ENCODE results near the gene CCNK. TPM values are rescaled to one million over a fixed set of nuclear protein-coding genes. Genes with fewer than 3 reads are reported as not detected.

CCNK gene
- total RNA-seq, 1 donor, result 28.6 TPM

DNA sequence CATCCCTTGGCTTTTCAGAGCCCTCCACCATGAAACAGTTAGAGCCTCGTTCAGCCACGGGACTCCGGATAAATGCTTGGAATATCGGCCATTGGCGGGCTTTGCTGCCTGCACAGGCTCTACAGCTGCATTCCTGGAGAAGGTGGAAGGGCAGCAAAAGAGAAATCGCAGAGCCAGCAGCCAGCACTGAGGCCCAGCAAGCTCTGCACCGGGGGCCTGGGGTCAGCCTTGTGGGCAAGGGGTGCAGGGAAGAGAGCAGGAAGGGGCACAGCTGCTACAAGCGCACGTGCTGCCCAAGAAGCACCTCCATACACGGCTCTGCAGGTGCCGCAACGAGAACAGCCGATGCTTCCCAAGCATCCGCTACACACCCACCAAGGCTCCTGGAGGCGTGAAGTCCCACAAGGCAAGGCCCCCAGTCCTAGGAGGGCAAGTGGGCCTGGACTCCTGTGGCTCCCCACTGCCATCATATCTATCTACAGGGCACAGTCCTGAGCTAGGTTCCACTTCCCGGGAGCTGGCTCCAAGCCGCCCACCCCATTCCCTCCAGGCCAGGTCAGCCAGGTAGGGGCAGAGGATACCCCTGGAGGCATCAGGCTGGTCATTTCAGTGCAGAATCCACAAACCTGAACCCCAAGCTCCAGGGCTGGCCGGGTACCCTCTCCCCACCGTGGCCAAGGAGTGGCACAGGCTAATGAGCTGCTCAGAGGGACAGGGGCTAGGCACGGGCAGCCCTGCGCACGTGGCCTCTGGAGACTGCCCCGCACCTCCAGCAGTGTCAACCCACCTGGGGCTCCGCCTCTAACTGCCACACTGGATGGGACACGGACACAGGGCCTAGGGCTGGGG lies 40.2 kb downstream of the CCNK start:
- Histone ChIP-seq H3K27ac (ENCODE audit: low read depth, low read length) (no peak overlapping the region), H3K79me2 (ENCODE audit: insufficient read depth, low read length) (no peaks in the 10 kb centered on the region), H3K4me2 (ENCODE audit: insufficient read depth, low read length) (no peak overlapping the region), H2AFZ (ENCODE audit: low read length) (no peak overlapping the region), H3K36me3 (ENCODE audit: insufficient read depth, low read length) (no peaks in the 10 kb centered on the region), H3K27me3 (ENCODE audit: insufficient read depth, low read length) (no peaks in the 10 kb centered on the region), H4K20me1 (ENCODE audit: insufficient read depth, low read length) (peaks cover 10% of the 10 kb centered on the region), H3K4me1 (ENCODE audit: insufficient read depth, low read length) (peaks cover 10% of the 10 kb centered on the region), H3K9me3 (ENCODE audit: low read depth, low read length) (no peaks in the 10 kb centered on the region), H3K4me3 (ENCODE audit: insufficient read depth, low read length) (no peak overlapping the region)
- peak; percentile 66 for DNase-seq (ENCODE audit: insufficient read length, low spot score, missing footprints)
- TF ChIP-seq CTCF (IDR thresholded peaks at IDR 0.05; ENCODE audit: extremely low read depth, low read depth, low read length), result no peak

- no peak overlapping the region for H2AFZ ChIP-seq (ENCODE audit: low read length)
- peak; percentile 46 for DNase-seq (ENCODE audit: insufficient read length, low spot score, missing footprints)
- H3K36me3 ChIP-seq (ENCODE audit: insufficient read depth, low read length), result no peaks in the 10 kb centered on the region
- H3K9me3 ChIP-seq (ENCODE audit: low read depth, low read length), result no peaks in the 10 kb centered on the region
- no peak overlapping the region for H3K4me2 ChIP-seq (ENCODE audit: insufficient read depth, low read length)
- H3K27ac ChIP-seq (ENCODE audit: low read depth, low read length), result no peak overlapping the region
- H3K79me2 ChIP-seq (ENCODE audit: insufficient read depth, low read length), result no peaks in the 10 kb centered on the region
- peaks cover 6% of the 10 kb centered on the region for H4K20me1 ChIP-seq (ENCODE audit: insufficient read depth, low read length)
- H3K4me3 ChIP-seq (ENCODE audit: insufficient read depth, low read length), result no peak overlapping the region
- no peaks in the 10 kb centered on the region for H3K27me3 ChIP-seq (ENCODE audit: insufficient read depth, low read length)
- TF ChIP-seq CTCF (IDR thresholded peaks at IDR 0.05; ENCODE audit: extremely low read depth, low read depth, low read length), result no peak
- peaks cover 10% of the 10 kb centered on the region for H3K4me1 ChIP-seq (ENCODE audit: insufficient read depth, low read length)
Observed at GRCh38 chr14:99522025-99522401, 40.8 kb downstream of the CCNK start.

GRCh38 chr14:99522457-99522891 lies 41.3 kb downstream of the CCNK start:
- Histone ChIP-seq H3K36me3 (ENCODE audit: insufficient read depth, low read length) (no peaks in the 10 kb centered on the region), H2AFZ (ENCODE audit: low read length) (peak overlapping the region; percentile 47), H3K4me2 (ENCODE audit: insufficient read depth, low read length) (no peak overlapping the region), H3K9me3 (ENCODE audit: low read depth, low read length) (no peaks in the 10 kb centered on the region), H3K27me3 (ENCODE audit: insufficient read depth, low read length) (no peaks in the 10 kb centered on the region), H3K79me2 (ENCODE audit: insufficient read depth, low read length) (no peaks in the 10 kb centered on the region), H3K4me1 (ENCODE audit: insufficient read depth, low read length) (peaks cover 10% of the 10 kb centered on the region), H3K27ac (ENCODE audit: low read depth, low read length) (no peak overlapping the region), H4K20me1 (ENCODE audit: insufficient read depth, low read length) (peaks cover 6% of the 10 kb centered on the region), H3K4me3 (ENCODE audit: insufficient read depth, low read length) (no peak overlapping the region)
- no peak for TF ChIP-seq CTCF (IDR thresholded peaks at IDR 0.05; ENCODE audit: extremely low read depth, low read depth, low read length)
- peak; percentile 95 for DNase-seq (ENCODE audit: insufficient read length, low spot score, missing footprints)

- H3K4me1 ChIP-seq (ENCODE audit: insufficient read depth, low read length), result peaks cover 10% of the 10 kb centered on the region
- no peaks in the 10 kb centered on the region for H3K27me3 ChIP-seq (ENCODE audit: insufficient read depth, low read length)
- no peak overlapping the region for H3K4me3 ChIP-seq (ENCODE audit: insufficient read depth, low read length)
- H3K9me3 ChIP-seq (ENCODE audit: low read depth, low read length), result no peaks in the 10 kb centered on the region
- H3K79me2 ChIP-seq (ENCODE audit: insufficient read depth, low read length), result no peaks in the 10 kb centered on the region
- H4K20me1 ChIP-seq (ENCODE audit: insufficient read depth, low read length), result peaks cover 6% of the 10 kb centered on the region
- DNase-seq (ENCODE audit: insufficient read length, low spot score, missing footprints), result peak; percentile 84
- no peak for TF ChIP-seq CTCF (IDR thresholded peaks at IDR 0.05; ENCODE audit: extremely low read depth, low read depth, low read length)
- H3K27ac ChIP-seq (ENCODE audit: low read depth, low read length), result no peak overlapping the region
- H3K36me3 ChIP-seq (ENCODE audit: insufficient read depth, low read length), result no peaks in the 10 kb centered on the region
- no peak overlapping the region for H3K4me2 ChIP-seq (ENCODE audit: insufficient read depth, low read length)
- no peak overlapping the region for H2AFZ ChIP-seq (ENCODE audit: low read length)
Observed at GRCh38 chr14:99522934-99523703, 41.9 kb downstream of the CCNK start.

All from osteoblast (primary cell).